Suprapubic skin (tissue), 4 donors: ENCODE data around the gene PMAIP1.

Source experiments
- EP300 ChIP-seq: sonication (generic); formaldehyde crosslinking; IDR thresholded peaks from one replicate; pipeline ENCODE4 v1.6.1; 2017; ENCODE audit warnings: antibody characterized with exemption
- POLR2A ChIP-seq, 2 donors: fragments of 450-650 bp; IDR thresholded peaks; one replicate each; pipeline ENCODE4 v1.6.1; 2017; ENCODE audit warnings: antibody characterized with exemption in 2 of 2, mild to moderate bottlenecking in 2 of 2, moderate library complexity in 2 of 2
- POLR2AphosphoS5 ChIP-seq, 3 donors: sonication (generic); formaldehyde crosslinking; IDR thresholded peaks; one replicate each; pipeline ENCODE4 v1.6.1; 2017; ENCODE audit warnings: antibody characterized with exemption in 3 of 3
- TF ChIP-seq, protein P1 (sequence below), 2 donors: fragments of 200-600 bp in 1 of 2; fragments of 450-650 bp in 1 of 2; sonication (generic) in 1 of 2; IDR thresholded peaks; one replicate each; pipeline ENCODE4 v1.5.1; 2016 to 2019; ENCODE audit warnings: antibody characterized with exemption in 2 of 2, mild to moderate bottlenecking in 1 of 2, moderate library complexity in 1 of 2

- TF ChIP-seq, protein P1, sequence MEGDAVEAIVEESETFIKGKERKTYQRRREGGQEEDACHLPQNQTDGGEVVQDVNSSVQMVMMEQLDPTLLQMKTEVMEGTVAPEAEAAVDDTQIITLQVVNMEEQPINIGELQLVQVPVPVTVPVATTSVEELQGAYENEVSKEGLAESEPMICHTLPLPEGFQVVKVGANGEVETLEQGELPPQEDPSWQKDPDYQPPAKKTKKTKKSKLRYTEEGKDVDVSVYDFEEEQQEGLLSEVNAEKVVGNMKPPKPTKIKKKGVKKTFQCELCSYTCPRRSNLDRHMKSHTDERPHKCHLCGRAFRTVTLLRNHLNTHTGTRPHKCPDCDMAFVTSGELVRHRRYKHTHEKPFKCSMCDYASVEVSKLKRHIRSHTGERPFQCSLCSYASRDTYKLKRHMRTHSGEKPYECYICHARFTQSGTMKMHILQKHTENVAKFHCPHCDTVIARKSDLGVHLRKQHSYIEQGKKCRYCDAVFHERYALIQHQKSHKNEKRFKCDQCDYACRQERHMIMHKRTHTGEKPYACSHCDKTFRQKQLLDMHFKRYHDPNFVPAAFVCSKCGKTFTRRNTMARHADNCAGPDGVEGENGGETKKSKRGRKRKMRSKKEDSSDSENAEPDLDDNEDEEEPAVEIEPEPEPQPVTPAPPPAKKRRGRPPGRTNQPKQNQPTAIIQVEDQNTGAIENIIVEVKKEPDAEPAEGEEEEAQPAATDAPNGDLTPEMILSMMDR (IDR thresholded peaks at IDR 0.05) = no peak
- TF ChIP-seq POLR2AphosphoS5 (IDR thresholded peaks at IDR 0.05) (peak in 1 of 3 donors; percentile 14), POLR2A (IDR thresholded peaks at IDR 0.05) (no peak), EP300 (no peak)
Measured at GRCh38 chr18:59861963-59862819, 37.6 kb upstream of the PMAIP1 start.
